ENCODE results near the gene LRP5.

Gene LRP5

GRCh38 chr11:68321293-68322051 lies 9.1 kb downstream of the LRP5 start:
- Histone ChIP-seq H3K27me3 (ENCODE audit: low read length) (no peaks in the 10 kb centered on the region), H4K20me1 (ENCODE audit: low read depth, low read length) (no peaks in the 10 kb centered on the region), H2AFZ (ENCODE audit: low read depth, low read length, severe bottlenecking) (no peak overlapping the region), H3K79me2 (ENCODE audit: insufficient read depth, low read length) (no peaks in the 10 kb centered on the region), H3K4me2 (ENCODE audit: low read depth, low read length, poor library complexity, severe bottlenecking) (no peak overlapping the region), H3K9me2 (replicated peaks; ENCODE audit: insufficient read depth, low read length) (no peaks in the 10 kb centered on the region), H3K27ac (ENCODE audit: low read depth, low read length) (no peak overlapping the region), H3K9ac (ENCODE audit: low read length) (no peak overlapping the region), H3K9me3 (ENCODE audit: insufficient read depth, low read length) (no peaks in the 10 kb centered on the region), H3K36me3 (ENCODE audit: low read length) (no peaks in the 10 kb centered on the region), H3F3A (ENCODE audit: insufficient read depth) (no peaks in the 10 kb centered on the region), H3K4me3 (ENCODE audit: insufficient read depth, low read length, poor library complexity, severe bottlenecking) (no peak overlapping the region)
- no peak for TF ChIP-seq CTCF (IDR thresholded peaks at IDR 0.05; ENCODE audit: insufficient read depth, low read length, poor library complexity, severe bottlenecking)
- TF ChIP-seq EZH2phosphoT487 (conservative IDR thresholded peaks at IDR 0.05; ENCODE audit: low read length) = no peak

- Histone ChIP-seq H3K4me2 (ENCODE audit: low read depth, low read length, poor library complexity, severe bottlenecking) (no peak overlapping the region), H3F3A (ENCODE audit: insufficient read depth) (no peaks in the 10 kb centered on the region), H3K36me3 (ENCODE audit: low read length) (no peaks in the 10 kb centered on the region), H3K4me3 (ENCODE audit: insufficient read depth, low read length, poor library complexity, severe bottlenecking) (no peak overlapping the region), H3K9ac (ENCODE audit: low read length) (no peak overlapping the region), H3K9me2 (replicated peaks; ENCODE audit: insufficient read depth, low read length) (no peaks in the 10 kb centered on the region), H3K9me3 (ENCODE audit: insufficient read depth, low read length) (no peaks in the 10 kb centered on the region), H4K20me1 (ENCODE audit: low read depth, low read length) (no peaks in the 10 kb centered on the region), H3K27me3 (ENCODE audit: low read length) (no peaks in the 10 kb centered on the region), H3K27ac (ENCODE audit: low read depth, low read length) (no peak overlapping the region), H3K79me2 (ENCODE audit: insufficient read depth, low read length) (no peaks in the 10 kb centered on the region), H2AFZ (ENCODE audit: low read depth, low read length, severe bottlenecking) (no peak overlapping the region)
- TF ChIP-seq CTCF (IDR thresholded peaks at IDR 0.05; ENCODE audit: insufficient read depth, low read length, poor library complexity, severe bottlenecking) (no peak), EZH2phosphoT487 (conservative IDR thresholded peaks at IDR 0.05; ENCODE audit: low read length) (no peak)
These were observed 9.7 kb downstream of the LRP5 start for GRCh38 chr11:68322052-68322430.

GRCh38 chr11:68324241-68324640 lies 11.8 kb downstream of the LRP5 start:
- Histone ChIP-seq H3K9me2 (replicated peaks; ENCODE audit: insufficient read depth, low read length) (no peaks in the 10 kb centered on the region), H3K79me2 (ENCODE audit: insufficient read depth, low read length) (no peaks in the 10 kb centered on the region), H4K20me1 (ENCODE audit: low read depth, low read length) (no peaks in the 10 kb centered on the region), H3K36me3 (ENCODE audit: low read length) (no peaks in the 10 kb centered on the region), H3K4me2 (ENCODE audit: low read depth, low read length, poor library complexity, severe bottlenecking) (no peak overlapping the region), H3K9me3 (ENCODE audit: insufficient read depth, low read length) (no peaks in the 10 kb centered on the region), H3K27ac (ENCODE audit: low read depth, low read length) (no peak overlapping the region), H2AFZ (ENCODE audit: low read depth, low read length, severe bottlenecking) (no peak overlapping the region), H3K4me3 (ENCODE audit: insufficient read depth, low read length, poor library complexity, severe bottlenecking) (no peak overlapping the region), H3K27me3 (ENCODE audit: low read length) (no peaks in the 10 kb centered on the region), H3K9ac (ENCODE audit: low read length) (no peak overlapping the region), H3F3A (ENCODE audit: insufficient read depth) (no peaks in the 10 kb centered on the region)
- TF ChIP-seq EZH2phosphoT487 (conservative IDR thresholded peaks at IDR 0.05; ENCODE audit: low read length) = no peak
- no peak for TF ChIP-seq CTCF (IDR thresholded peaks at IDR 0.05; ENCODE audit: insufficient read depth, low read length, poor library complexity, severe bottlenecking)
